Sigmoid colon (tissue), 3 donors: ENCODE results near the gene KCNH1.

Experiments
- POLR2A ChIP-seq, 2 donors: fragments of 450-650 bp; IDR thresholded peaks; one replicate each; pipeline ENCODE4 v1.6.1; 2016; ENCODE audit warnings: antibody characterized with exemption in 2 of 2, mild to moderate bottlenecking in 2 of 2, moderate library complexity in 2 of 2
- TF ChIP-seq, protein P1 (sequence below), 4 experiments: fragments of 450-650 bp in 3 of 4; fragments of 200-600 bp in 1 of 4; IDR thresholded peaks; one replicate each; pipeline ENCODE4 v1.5.1; 2016 to 2019; ENCODE audit warnings: antibody characterized with exemption in 4 of 4, mild to moderate bottlenecking in 3 of 4, moderate library complexity in 2 of 4

DNA sequence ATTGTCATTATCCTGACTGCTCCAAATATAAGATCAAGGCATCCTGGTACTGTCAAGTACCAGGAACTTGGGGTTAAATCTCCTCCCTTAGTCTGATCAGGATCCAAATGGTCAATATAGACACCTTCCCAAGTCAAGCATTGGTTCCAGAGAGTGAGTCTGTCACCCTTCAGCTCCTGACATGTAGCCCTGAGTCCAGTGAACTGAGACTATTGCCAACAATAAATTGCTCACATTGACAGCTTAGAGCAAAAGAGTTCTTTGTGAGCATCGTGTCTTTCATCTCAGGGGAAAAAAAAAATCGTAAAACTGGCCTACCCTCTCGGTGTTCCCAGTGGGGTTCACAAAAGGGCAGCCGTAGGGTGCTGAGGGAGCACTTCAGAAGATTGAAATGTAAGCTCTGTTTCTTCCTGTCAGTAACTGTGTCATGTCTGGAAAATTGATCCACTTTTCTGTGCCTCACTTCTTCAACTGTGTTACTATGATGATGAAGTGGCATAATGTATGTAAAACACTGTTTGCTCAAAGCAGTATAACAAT lies 228.5 kb downstream of the KCNH1 start:
- TF ChIP-seq, protein P1, sequence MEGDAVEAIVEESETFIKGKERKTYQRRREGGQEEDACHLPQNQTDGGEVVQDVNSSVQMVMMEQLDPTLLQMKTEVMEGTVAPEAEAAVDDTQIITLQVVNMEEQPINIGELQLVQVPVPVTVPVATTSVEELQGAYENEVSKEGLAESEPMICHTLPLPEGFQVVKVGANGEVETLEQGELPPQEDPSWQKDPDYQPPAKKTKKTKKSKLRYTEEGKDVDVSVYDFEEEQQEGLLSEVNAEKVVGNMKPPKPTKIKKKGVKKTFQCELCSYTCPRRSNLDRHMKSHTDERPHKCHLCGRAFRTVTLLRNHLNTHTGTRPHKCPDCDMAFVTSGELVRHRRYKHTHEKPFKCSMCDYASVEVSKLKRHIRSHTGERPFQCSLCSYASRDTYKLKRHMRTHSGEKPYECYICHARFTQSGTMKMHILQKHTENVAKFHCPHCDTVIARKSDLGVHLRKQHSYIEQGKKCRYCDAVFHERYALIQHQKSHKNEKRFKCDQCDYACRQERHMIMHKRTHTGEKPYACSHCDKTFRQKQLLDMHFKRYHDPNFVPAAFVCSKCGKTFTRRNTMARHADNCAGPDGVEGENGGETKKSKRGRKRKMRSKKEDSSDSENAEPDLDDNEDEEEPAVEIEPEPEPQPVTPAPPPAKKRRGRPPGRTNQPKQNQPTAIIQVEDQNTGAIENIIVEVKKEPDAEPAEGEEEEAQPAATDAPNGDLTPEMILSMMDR (IDR thresholded peaks at IDR 0.05): no peak
- no peak for TF ChIP-seq POLR2A (IDR thresholded peaks at IDR 0.05)
